ENCODE measurements around the gene EFCAB14. TPM values are rescaled to one million over a fixed set of nuclear protein-coding genes. Genes with fewer than 3 reads are reported as not detected.

Gene EFCAB14
- total RNA-seq, 4 donors from 2014 or later: 129 to 162 (median 138) TPM

DNA sequence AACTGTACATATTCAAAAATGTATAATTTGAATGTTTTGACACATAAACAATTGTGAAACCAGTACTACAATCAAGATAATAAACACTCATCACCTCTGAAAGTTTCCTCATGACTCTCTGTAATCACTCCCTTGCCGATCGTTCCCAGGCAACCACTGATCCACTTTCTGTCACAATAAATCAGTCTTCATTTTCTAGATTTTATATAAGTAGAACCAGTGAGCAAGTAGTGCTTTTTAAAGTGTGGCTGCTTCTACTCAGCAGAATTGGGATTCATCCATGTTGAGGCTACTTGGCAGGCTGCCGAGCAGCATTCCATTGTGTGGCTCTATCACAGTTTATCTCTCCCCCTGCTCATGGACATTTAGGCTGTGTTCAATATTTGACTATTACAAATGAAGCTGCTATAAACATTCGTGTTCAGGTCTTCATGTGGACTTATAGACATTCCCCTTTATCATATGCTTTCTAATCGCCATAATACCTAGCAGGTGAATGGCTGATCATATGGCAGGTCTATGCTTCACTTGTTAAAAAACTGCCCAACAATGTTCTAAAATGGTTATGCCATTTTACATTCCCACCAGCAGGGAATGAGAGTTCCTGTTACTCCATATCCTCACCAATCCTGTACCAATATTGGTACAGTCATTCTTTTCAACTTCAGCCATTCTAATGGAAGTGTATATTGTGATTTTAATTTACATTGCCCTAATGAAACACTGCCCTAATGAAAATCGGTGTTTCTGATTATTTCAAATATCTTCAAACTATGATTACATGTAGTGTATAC is 26.7 kb downstream of the EFCAB14 start:
- peak; percentile 26 to 45 for DNase-seq
- TF ChIP-seq POLR2A (IDR thresholded peaks at IDR 0.05) (no peak), CTCF (IDR thresholded peaks at IDR 0.05) (no peak)
- no peaks in the 10 kb centered on the region for H3K9me3 ChIP-seq
- H3K27ac ChIP-seq: no peak overlapping the region
- H3K27me3 ChIP-seq: no peaks in the 10 kb centered on the region
- peaks cover 30 to 36% of the 10 kb centered on the region in 2 donors for H3K36me3 ChIP-seq
- 76 to 82% methylated on average over 6 of the region's 6 CpGs for WGBS, 2 donors
- intact Hi-C loops (cut with DNase I): no loop called here
- H3K4me3 ChIP-seq (replicated peaks in 1 of 3): no peak overlapping the region
- peaks cover 6 to 7% of the 10 kb centered on the region in 2 donors for H3K4me1 ChIP-seq

- TF ChIP-seq POLR2A (IDR thresholded peaks at IDR 0.05): no peak
- no peak for TF ChIP-seq CTCF (IDR thresholded peaks at IDR 0.05)
- intact Hi-C loops (cut with DNase I): no loop called here
- peaks cover 26 to 30% of the 10 kb centered on the region in 2 donors for H3K36me3 ChIP-seq
Observed at GRCh38 chr1:46690931-46691421, 27.9 kb downstream of the EFCAB14 start.

DNA sequence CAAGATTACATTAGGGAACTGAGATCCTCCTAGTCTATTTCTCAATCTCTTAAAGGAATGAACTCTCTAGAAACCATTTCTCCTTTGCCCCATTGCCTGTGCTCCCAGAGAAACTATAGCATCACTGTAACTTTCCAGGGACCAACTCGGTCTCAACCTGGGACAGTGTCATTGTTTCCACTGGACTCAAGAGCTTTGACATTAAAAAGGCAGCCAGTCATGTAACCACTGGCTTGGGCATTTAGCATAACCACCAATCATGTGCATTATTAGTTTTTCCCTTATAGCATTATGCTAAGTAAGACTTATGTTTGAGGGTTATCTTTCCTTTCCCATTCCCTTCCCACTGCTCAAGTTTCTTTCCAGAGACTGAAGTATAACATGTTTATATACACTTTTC is 29.0 kb downstream of the EFCAB14 start:
- no peak overlapping the region for H3K4me3 ChIP-seq (replicated peaks in 1 of 3)
- H3K27me3 ChIP-seq: no peaks in the 10 kb centered on the region
- no peak for DNase-seq
- H3K4me1 ChIP-seq: peaks cover 7 to 10% of the 10 kb centered on the region in 2 donors
- H3K36me3 ChIP-seq: peaks cover 23 to 25% of the 10 kb centered on the region in 2 donors
- intact Hi-C loops (cut with DNase I): no loop called here
- TF ChIP-seq POLR2A (IDR thresholded peaks at IDR 0.05) (no peak), CTCF (IDR thresholded peaks at IDR 0.05) (no peak)
- H3K9me3 ChIP-seq: no peaks in the 10 kb centered on the region
- H3K27ac ChIP-seq: no peak overlapping the region
- 82 to 91% methylated on average over 1 of the region's 1 CpG for WGBS, 2 donors

More at GRCh38 chr1:46690931-46691421, 27.9 kb downstream of the EFCAB14 start:
- no peak for DNase-seq
- Histone ChIP-seq H3K9me3 (no peaks in the 10 kb centered on the region), H3K27ac (no peak overlapping the region), H3K4me3 (replicated peaks in 1 of 3) (no peak overlapping the region), H3K27me3 (no peaks in the 10 kb centered on the region), H3K4me1 (peaks cover 7 to 10% of the 10 kb centered on the region in 2 donors)
- WGBS, 2 donors: 92 to 96% methylated on average over 2 of the region's 2 CpGs

DNA sequence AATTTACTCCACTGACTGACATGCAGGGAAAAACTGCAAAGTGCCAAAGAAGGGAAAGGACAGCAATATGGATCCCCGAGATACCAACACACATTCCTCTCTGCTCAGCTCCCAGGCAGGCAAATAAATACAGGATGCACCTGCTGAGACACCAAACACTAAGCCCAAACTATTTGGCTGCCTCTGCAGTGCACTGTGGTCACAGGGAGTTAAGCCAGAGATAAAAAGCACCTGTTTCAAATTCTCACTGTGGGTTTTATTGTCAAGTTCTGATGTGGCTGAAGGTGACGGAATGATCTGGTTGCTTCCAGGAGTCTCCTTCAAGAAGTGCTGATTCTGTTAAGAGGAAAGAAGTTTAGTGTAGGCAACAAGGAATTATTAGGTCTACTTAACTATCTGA is 29.6 kb downstream of the EFCAB14 start:
- TF ChIP-seq CTCF (IDR thresholded peaks at IDR 0.05): no peak
- TF ChIP-seq POLR2A (IDR thresholded peaks at IDR 0.05): no peak
- H3K4me1 ChIP-seq: peaks cover 7 to 10% of the 10 kb centered on the region in 2 donors
- peak in 1 of 2 donors; percentile 9 for DNase-seq
- no peaks in the 10 kb centered on the region for H3K27me3 ChIP-seq
- no peak overlapping the region for H3K4me3 ChIP-seq (replicated peaks in 1 of 3)
- no peaks in the 10 kb centered on the region for H3K9me3 ChIP-seq
- peaks cover 28 to 30% of the 10 kb centered on the region in 2 donors for H3K36me3 ChIP-seq
- no peak overlapping the region for H3K27ac ChIP-seq
- WGBS, 2 donors: 79 to 81% methylated on average over 2 of the region's 2 CpGs
- intact Hi-C loops (cut with DNase I): no loop called here

- TF ChIP-seq CTCF (IDR thresholded peaks at IDR 0.05): no peak
- no peak for TF ChIP-seq POLR2A (IDR thresholded peaks at IDR 0.05)
Observed at GRCh38 chr1:46687921-46688509, 30.9 kb downstream of the EFCAB14 start.

More at GRCh38 chr1:46687921-46688509, 30.9 kb downstream of the EFCAB14 start:
- peaks cover under 1 to 10% of the 10 kb centered on the region in 2 donors for H3K4me1 ChIP-seq
- H3K27ac ChIP-seq: no peak overlapping the region
- no peaks in the 10 kb centered on the region for H3K9me3 ChIP-seq
- peaks cover 35 to 43% of the 10 kb centered on the region in 2 donors for H3K36me3 ChIP-seq
- no peak overlapping the region for H3K4me3 ChIP-seq (replicated peaks in 1 of 3)
- 79 to 82% methylated on average over 9 of the region's 9 CpGs for WGBS, 2 donors
- H3K27me3 ChIP-seq: no peaks in the 10 kb centered on the region
- intact Hi-C loops (cut with DNase I): no loop called here
- no peak for DNase-seq

Data from thyroid gland (tissue), 4 donors.